Raji (cell line): ENCODE measurements around the gene B3GNT5.

Experiments used
- POLR2A ChIP-seq: IDR thresholded peaks from 2 replicates; pipeline ENCODE4 v1.6.1; 2011; ENCODE audit warnings: low read depth, low read length, control low read depth; ENCODE audit not compliant: insufficient read depth

B3GNT5 gene

DNA sequence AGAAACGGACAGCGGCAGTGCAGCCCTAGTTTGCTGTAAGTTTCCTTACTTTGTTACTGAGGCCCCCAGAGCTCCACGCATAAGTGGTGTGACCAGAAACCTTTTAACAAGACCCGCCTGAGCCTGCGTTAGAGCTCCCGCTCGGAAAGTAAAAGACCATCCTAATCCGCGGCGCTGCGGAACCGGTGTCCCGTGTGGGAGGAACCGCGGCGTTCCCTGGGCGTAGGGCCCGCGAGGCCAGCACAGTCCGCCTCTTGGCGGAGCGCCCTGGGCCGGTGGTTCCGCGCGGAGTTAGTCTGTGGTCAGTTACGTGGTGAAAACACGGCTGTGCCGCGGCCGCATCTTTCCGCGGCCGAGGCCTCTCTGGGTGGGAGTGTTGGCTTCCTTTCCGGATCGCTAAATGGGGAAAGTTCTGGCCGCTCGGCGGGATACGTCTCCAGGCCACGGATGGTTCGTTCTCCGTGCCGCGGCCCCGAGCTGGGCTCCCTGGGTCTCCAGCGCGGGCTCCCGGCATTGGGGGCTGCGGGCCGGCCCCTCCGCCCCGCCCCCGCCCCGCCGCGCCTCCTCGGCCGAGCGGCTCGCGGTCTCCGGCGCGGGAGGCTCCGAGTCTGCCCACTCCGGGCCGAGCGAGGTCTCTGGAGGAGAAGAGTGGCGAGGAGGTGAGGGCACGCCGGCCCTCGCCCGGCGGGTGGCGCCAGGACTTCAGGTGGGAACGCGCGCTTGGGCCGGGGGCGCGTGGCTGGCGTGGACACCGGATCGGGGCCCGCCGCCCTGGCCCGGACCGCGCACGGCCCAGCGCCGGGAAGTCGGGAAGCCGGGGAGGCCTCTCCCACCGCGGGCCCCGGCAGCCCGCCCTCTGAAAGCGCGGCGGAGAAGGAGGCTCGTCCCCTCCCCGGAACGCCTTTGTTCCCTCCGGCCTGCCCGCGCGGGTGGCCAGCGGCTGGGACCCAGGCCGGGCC lies 754 bp downstream of the B3GNT5 start:
- no peak for TF ChIP-seq POLR2A

DNA sequence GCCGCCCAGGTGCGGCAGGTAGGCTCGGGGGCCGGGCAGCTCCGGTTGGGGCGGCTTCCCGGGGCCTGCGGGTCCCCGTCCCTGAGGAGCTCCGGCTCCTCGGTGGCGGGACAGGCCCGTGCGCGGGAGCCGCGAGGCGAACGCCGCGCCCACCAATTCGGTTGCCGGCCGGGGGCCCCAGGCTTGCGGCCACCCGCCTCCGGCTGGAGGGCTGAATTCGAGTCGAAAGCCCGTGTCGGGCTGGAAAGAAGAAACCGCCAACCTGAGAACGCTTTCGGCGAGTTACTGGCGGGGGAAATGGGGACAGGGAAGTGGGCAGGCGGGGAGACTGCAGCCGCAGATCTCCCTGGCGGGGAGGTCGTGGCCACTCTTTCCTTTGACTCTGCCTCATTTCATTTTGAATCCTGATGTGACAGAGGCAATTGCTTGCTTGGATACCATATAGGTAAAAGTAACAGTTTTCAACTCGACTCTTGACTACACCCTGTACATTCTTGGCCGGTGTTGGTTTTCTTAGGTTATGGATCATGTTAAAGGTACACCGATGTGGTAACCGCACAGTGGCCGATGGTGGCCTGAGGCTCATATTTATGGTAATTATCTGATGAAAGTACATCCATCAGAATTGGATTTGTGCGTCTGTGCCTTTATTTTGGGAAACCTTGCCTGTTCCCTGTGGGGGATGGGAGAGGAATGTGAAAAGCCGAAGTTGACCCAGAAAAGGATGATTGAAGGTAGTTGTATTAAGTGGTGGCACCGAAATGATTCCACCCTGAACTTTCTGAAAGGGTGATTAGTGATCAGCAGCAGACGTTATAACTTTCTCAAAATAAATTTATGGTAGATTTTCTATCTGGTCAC lies 1.7 kb downstream of the B3GNT5 start:
- TF ChIP-seq POLR2A = no peak

DNA sequence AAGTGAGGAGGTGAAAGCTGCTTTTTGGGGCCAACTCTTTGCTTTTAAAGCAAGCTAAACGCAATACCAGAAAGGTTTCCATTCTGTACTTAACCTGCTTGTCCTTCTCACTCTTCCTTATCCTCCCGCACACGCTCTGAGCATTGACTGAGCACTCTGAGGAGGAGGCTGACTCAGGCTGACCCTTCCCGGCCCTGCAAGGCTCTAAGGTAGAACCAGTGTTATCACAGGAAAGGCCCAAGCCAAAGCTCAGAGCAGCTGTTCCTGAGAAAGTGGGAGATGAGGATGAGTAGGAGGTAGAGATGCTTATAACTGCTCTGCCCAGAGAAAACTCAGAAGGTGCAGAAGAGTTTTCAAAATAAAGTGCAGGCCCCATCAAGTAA lies 2.3 kb downstream of the B3GNT5 start:
- TF ChIP-seq POLR2A = no peak

DNA sequence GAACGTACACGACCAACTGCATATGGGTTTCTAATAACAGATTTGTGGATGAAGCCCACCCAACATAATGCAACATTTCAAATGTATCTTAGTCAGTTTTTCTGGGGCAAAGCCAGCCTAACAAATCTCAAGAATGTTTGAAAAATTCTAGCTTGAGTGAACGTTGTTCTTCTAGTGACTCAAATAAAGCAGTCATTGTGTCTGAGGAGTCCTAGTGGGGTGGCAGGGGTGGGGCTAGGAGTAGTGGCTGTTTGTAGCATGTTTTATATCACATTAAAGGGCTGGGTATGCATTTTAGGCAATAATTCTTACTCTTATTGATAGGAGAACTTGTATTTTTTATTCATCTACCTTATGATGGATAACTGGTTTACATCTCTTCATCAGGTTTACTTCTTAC lies 6.0 kb downstream of the B3GNT5 start:
- no peak for TF ChIP-seq POLR2A

DNA sequence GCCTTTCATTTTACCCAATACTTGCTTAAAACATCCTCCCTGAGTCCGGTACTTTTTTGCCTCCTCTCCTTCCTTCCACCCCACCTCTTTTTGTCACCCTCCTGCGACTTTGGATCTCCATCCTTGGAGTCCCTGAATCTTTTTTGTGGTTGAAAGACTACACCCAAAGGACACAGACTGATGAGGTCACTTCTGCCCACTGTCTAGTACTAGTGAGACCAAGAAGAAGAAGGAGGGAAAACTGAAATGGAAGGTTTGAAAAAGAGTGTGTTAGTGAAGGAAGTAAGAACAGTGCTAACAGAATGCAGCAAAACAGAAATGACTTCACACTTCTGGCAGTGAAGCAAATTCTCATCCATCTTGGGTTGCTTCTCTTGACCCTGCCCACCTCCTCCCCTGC lies 6.6 kb downstream of the B3GNT5 start:
- TF ChIP-seq POLR2A = no peak

DNA sequence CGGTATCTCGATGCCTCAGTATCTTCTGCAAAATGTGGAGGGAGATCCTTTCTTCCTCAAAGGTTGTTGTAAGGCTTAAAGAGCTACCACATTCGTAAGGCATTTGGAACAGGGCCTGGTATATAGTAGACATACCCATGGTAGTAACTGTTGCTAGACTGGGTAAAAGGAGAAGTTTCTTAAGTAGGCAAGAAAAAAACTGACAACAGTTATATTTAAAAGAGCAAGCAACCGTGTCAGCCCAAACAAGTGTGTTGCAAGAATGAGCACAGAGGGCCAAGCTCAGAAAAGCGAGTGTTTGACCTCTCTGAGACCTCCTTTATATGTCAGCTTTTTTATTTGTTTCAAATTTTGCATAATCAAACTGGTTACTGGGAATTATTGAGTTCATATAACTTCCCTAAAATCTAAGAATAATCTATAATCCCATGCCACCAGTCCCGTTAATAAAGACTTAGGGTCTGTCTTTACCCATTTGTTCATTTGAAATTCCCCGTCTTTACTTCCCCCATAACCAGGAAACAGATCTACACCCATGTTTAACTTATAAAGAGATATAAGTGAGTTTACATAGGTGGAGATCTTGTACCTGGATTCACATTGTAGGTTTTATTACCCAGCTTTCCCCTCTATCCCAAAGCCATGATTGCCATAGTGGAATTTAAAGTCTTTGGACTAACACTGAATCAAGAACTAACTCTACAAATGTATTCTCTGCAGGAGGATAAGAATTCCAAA lies 7.3 kb downstream of the B3GNT5 start:
- TF ChIP-seq POLR2A = 0 out of 2 replicates have a peak, but pooled peaks have one; percentile 32

DNA sequence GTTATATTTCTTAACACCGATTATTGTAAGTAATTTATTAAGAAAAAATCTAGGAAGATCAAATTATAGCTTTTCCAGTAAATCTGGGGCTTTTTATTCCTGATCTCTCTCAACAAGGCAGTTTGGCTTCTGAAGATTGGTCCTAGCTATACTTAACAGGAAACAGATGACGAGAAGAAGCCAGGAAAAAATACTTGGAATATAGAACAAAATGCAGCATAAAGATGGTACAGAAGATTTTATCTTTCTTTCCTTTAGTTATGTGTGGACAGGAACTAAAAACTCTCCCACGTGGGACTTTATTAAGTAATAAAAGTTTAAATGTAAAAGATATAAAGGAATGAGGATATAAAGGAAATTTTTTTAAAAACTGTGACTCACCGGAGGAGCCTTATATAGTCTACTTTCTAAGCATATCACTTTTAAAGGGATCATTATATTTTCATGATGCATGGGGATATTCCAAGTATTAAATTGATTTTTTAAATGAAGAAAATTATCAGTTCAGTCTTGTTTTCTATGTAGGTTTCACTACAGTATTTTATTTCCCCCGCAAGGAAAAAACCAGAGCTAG lies 8.2 kb downstream of the B3GNT5 start:
- no peak for TF ChIP-seq POLR2A

DNA sequence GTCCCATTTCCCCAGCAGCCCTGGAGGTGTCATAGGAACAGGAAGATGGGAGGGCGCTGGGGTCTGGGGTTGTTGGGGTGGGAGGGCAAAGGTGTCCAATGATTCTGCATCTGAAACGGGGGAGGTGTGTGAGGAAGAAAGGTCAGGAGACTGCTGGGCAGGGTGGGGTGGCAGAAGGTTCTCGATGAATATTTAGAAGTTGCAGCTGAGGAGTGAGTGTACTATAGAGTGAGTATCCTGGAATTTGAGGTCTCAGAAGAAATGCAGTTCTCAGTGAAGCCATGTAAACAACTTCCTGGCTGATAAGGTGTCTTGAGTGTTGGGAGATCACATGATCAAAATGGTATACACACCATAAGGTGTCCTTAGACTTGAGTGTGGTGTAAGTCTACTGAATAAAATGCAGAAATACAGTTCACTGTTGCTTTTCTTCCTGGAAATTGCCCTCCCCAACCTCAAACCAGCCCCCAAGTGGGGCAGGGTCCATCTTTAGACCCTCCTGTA lies 9.9 kb downstream of the B3GNT5 start:
- no peak for TF ChIP-seq POLR2A

DNA sequence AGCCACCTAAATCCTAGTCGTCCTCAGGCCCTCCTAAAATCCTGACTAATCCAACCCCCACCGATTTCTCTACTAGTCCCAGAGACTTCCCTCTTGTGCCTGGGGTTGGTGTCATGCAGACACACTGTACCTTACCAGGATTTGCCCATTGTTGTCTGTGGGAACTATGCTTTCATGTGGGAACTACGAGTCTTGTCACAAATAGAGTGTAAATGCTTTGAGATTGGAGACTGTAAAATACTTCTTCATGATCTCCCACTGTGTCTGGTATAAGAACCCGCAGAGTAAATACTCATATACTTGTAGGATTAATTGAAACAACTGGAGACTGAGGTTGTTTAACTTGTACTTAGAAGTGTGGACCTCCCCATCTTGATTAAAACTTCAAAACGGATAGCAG lies 11.2 kb downstream of the B3GNT5 start:
- TF ChIP-seq POLR2A = no peak

DNA sequence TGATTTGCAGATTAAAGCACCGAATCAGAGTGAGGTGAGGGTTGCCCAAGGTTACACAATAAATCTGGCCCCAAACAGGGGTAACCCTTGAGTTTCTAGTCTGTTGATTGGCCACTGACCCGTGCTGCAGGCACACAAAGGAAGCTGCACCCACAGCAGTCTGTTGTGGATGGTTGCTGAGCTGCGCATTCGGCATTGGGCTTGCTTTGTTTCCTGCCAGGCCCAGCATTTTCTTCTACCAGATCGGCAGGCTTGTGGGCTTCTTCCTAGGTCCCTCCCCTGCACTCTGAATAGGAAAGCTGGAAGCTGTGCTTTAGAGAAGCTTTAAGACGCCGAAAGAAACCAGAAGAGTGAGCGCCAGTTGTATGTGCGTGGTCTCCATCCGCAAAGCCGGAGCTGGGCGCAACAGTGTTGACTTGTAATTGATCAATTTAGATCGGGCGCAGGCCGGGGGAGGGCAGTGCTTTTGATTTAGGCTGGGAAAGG lies 12.1 kb downstream of the B3GNT5 start:
- no peak for TF ChIP-seq POLR2A

DNA sequence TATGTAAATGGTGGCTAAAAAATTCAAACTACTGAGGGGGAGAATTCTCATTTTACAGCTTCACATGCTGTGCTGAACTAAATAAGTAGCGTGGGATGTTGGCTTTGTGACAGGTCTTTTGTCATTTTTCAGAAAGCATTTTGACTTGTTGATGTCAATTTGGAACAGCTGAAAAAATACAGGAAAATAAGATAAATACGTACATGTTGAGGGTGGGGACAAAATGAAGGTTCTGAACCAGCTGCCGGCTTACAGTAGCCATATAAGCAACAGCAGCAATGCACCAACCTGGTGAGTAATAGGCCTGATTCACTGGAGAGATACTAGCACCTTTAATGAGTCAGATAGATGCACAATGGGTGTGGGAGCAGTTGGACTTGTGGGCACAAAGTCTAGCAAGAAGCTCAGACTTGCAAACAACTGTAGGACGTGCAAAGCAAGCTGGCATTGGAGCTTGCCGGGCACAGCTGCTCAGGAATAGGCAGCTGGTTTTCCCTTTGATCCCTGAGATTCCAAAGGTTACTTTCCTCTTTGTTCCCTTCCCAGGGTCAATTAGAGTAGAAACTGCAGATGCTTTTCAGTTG lies 12.9 kb downstream of the B3GNT5 start:
- no peak for TF ChIP-seq POLR2A

DNA sequence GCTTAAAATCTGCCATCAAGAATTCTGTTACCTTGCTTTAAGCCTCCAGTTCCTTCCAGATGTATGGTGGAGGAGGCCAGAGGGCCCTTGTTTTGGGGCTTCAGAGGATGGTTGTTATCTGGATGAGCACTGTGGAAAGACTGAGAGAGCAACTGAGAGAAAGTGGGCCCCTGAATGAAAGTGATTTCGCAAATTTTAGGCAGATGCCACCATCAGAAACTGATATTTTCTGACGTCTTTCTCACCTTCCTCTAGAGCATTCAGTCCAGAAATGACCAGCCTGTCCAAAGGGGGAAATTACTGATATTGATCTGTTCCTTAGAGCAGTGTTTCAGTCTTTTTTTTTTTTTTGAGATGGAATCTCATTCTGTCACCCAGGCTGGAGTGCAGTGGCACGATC lies 13.4 kb downstream of the B3GNT5 start:
- TF ChIP-seq POLR2A = no peak

DNA sequence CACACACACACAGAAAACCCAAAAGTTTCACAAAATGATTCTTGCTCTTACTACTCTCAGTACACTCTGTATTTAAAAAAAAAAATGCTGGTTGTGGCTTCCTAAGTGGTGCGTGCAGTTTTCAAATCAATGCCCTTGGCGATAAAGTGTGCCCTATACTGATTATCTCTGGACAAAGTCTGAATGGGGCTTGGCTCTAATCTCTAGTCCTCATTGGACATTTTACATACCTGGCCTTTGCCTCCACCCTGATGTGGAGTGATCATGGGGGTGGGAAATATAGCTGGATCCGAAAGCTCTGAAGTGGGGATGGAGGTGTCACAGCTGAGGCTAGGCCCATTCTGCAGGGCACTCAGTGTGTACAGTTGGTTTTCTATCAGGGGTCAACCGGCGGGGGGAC lies 14.1 kb downstream of the B3GNT5 start:
- TF ChIP-seq POLR2A = no peak

DNA sequence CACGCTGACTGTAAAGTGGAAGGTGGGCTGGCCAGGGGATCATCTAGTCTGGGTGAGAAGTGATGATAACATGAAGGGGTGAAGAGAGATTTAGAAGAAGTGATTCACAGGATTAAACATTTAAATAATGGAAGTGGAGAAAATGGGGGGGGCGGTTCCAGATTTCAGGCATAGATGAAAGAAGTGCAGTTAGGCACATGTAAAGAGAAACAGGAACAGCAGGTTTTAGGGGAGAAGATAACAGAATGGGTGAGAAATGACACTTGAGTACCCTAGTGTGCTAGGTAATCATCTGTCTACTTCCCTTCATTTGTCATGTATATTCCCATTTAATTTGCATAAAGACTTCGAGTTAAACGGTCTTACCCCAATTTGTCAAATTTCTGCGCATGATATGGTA lies 15.3 kb downstream of the B3GNT5 start:
- no peak for TF ChIP-seq POLR2A
